ENCODE data around the gene ADIRF. TPM values are rescaled to one million over a fixed set of nuclear protein-coding genes. Genes with fewer than 3 reads are reported as not detected.

The ADIRF gene
- total and polyA plus RNA-seq, 10 of the 15 experiments (the other 5 are each of a cell fraction or from before 2014, with no cell fraction given) = 0.12 to 2.5 (median 0.70) TPM; not detected in 2

DNA sequence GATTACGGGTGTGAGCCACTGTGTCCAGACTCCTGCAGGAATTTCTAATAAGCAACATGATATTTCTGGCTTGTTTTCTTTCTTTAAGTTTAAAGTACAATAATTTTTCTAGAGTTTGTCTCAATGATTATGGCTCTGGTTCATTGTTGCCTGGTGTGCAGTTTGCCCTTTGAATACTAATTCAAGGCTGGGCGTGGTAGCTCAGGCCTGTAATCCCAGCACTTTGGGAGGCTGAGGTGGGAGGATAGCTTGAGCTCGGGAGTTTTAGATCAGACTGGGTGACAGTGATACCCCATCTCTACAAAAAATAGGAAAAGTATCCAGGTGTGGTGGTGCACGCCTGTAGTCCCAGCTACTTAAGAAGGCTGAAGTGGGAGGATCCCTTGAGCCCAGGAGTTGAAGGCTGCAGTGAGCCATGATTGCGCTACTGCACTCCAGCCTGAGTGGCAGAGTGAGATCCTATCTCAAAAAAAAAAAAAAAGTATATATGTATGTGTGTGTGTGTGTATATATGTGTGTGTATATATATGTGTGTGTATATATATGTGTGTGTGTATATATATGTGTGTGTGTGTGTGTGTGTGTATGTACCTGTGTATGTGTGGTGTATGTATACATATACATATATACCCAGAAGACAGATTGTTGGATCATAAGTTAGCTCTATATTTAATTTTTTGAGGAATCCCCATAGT lies 8.2 kb downstream of the ADIRF start:
- Histone ChIP-seq H3K27ac (ENCODE audit: control insufficient read depth, insufficient read depth) (no peak overlapping the region), H3K79me2 (ENCODE audit: control insufficient read depth, insufficient read depth, low read length) (no peaks in the 10 kb centered on the region), H3K27me3 (replicated peaks in 1 of 2; ENCODE audit: control insufficient read depth in 2 of 2, insufficient read depth in 2 of 2, low read length in 1 of 2) (peaks cover 0 to 2% of the 10 kb centered on the region in 2 experiments; a peak in 2 of 4 replicates), H4K20me1 (ENCODE audit: control insufficient read depth, insufficient read depth) (no peaks in the 10 kb centered on the region), H3K4me2 (ENCODE audit: control insufficient read depth, insufficient read depth) (no peak overlapping the region), H3K4me3 (no peak overlapping the region), H3K4me1 (ENCODE audit: control insufficient read depth, insufficient read depth, low read length) (peaks cover 4% of the 10 kb centered on the region), H2AFZ (ENCODE audit: control insufficient read depth, low read depth, low read length) (no peak overlapping the region), H3K9me3 (replicated peaks; ENCODE audit: control insufficient read depth, insufficient read depth, low read length) (no peaks in the 10 kb centered on the region), H3K36me3 (ENCODE audit: control insufficient read depth in 2 of 2, insufficient read depth in 2 of 2, low read length in 1 of 2) (no peaks in the 10 kb centered on the region), H3K9ac (ENCODE audit: control insufficient read depth, insufficient read depth, low read length) (no peak overlapping the region)
- FAIRE-seq (no peak), ATAC-seq (no peak), DNase-seq (ENCODE audit: low read depth, low spot score) (no peak)
- intact Hi-C loops (cut with micrococcal nuclease; ENCODE audit: unreplicated experiment) = no loop called here
- ChIA-PET POLR2A (no interaction called here), RAD21 (ENCODE audit: unreplicated experiment) (no interaction called here), SMC1A (ENCODE audit: uncharacterized antibody, unreplicated experiment) (no interaction called here), CTCF (interaction anchor here (0.8 to 1.6 kb wide), 2 partner anchors 10 to 12 kb away, joined by 3 to 5 read pairs; no protein-coding TSS in a partner anchor)
- TF ChIP-seq STAT1 (conservative IDR thresholded peaks at IDR 0.05) (no peak), TBL1XR1 (IDR thresholded peaks at IDR 0.05; ENCODE audit: low read depth, low read length) (no peak), SMAD5 (IDR thresholded peaks at IDR 0.05; ENCODE audit: low read depth) (no peak), SREBF1 (IDR thresholded peaks at IDR 0.05; ENCODE audit: low read length) (no peak), EED (IDR thresholded peaks at IDR 0.05; ENCODE audit: low read depth) (no peak), NR2C2 (IDR thresholded peaks at IDR 0.05; ENCODE audit: borderline replicate concordance, control insufficient read depth, insufficient read length, low read depth) (no peak), SIX5 (IDR thresholded peaks at IDR 0.05; ENCODE audit: low read depth, low read length, severe bottlenecking) (no peak), RAD21 (IDR thresholded peaks at IDR 0.05; ENCODE audit: insufficient read depth, low read depth, low read length) (no peak), IRF4 (IDR thresholded peaks at IDR 0.05; ENCODE audit: low read depth, low read length) (no peak), CHD1 (IDR thresholded peaks at IDR 0.05; ENCODE audit: low read depth, low read length) (no peak), MTA3 (IDR thresholded peaks at IDR 0.05; ENCODE audit: borderline replicate concordance, low read length) (no peak), CEBPB (IDR thresholded peaks at IDR 0.05; ENCODE audit: borderline replicate concordance in 1 of 2, low read depth in 2 of 2, low read length in 2 of 2) (no peak), KAT2A (conservative IDR thresholded peaks at IDR 0.05; ENCODE audit: control insufficient read depth, low read depth, low read length) (no peak), STAT3 (IDR thresholded peaks at IDR 0.05; ENCODE audit: low read depth, low read length) (no peak), YBX1 (IDR thresholded peaks at IDR 0.05) (no peak), JUNB (IDR thresholded peaks at IDR 0.05) (no peak)
- TF ChIP-seq, protein P1, sequence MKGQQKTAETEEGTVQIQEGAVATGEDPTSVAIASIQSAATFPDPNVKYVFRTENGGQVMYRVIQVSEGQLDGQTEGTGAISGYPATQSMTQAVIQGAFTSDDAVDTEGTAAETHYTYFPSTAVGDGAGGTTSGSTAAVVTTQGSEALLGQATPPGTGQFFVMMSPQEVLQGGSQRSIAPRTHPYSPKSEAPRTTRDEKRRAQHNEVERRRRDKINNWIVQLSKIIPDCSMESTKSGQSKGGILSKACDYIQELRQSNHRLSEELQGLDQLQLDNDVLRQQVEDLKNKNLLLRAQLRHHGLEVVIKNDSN (IDR thresholded peaks at IDR 0.05; ENCODE audit: borderline replicate concordance, extremely low read length, insufficient read depth, low read depth, low read length) = no peak
- TF ChIP-seq, protein P2, sequence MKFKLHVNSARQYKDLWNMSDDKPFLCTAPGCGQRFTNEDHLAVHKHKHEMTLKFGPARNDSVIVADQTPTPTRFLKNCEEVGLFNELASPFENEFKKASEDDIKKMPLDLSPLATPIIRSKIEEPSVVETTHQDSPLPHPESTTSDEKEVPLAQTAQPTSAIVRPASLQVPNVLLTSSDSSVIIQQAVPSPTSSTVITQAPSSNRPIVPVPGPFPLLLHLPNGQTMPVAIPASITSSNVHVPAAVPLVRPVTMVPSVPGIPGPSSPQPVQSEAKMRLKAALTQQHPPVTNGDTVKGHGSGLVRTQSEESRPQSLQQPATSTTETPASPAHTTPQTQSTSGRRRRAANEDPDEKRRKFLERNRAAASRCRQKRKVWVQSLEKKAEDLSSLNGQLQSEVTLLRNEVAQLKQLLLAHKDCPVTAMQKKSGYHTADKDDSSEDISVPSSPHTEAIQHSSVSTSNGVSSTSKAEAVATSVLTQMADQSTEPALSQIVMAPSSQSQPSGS (IDR thresholded peaks at IDR 0.05; ENCODE audit: low read length) = no peak
- TF ChIP-seq, protein P3, sequence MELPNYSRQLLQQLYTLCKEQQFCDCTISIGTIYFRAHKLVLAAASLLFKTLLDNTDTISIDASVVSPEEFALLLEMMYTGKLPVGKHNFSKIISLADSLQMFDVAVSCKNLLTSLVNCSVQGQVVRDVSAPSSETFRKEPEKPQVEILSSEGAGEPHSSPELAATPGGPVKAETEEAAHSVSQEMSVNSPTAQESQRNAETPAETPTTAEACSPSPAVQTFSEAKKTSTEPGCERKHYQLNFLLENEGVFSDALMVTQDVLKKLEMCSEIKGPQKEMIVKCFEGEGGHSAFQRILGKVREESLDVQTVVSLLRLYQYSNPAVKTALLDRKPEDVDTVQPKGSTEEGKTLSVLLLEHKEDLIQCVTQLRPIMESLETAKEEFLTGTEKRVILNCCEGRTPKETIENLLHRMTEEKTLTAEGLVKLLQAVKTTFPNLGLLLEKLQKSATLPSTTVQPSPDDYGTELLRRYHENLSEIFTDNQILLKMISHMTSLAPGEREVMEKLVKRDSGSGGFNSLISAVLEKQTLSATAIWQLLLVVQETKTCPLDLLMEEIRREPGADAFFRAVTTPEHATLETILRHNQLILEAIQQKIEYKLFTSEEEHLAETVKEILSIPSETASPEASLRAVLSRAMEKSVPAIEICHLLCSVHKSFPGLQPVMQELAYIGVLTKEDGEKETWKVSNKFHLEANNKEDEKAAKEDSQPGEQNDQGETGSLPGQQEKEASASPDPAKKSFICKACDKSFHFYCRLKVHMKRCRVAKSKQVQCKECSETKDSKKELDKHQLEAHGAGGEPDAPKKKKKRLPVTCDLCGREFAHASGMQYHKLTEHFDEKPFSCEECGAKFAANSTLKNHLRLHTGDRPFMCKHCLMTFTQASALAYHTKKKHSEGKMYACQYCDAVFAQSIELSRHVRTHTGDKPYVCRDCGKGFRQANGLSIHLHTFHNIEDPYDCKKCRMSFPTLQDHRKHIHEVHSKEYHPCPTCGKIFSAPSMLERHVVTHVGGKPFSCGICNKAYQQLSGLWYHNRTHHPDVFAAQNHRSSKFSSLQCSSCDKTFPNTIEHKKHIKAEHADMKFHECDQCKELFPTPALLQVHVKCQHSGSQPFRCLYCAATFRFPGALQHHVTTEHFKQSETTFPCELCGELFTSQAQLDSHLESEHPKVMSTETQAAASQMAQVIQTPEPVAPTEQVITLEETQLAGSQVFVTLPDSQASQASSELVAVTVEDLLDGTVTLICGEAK (IDR thresholded peaks at IDR 0.05; ENCODE audit: borderline replicate concordance) = no peak
- WGBS (ENCODE audit: insufficient coverage, insufficient replicate concordance, low lambda C conversion rate, missing lambda C conversion rate) = 68% methylated on average over 5 of the region's 5 CpGs
- no TSS peak for BruUV-seq (replicated peaks)
- in situ Hi-C loops (cut with MboI) = no loop called here

Data from GM12878 (cell line).